GM18507 (cell line): ENCODE measurements around the gene CATSPERZ.
"Not testable (repeated sequence)": the region's sequence is repeated elsewhere in the genome, so short reads cannot be mapped to it uniquely, and the experiment has no call there.

Experiments used
- DNase-seq: peaks from one replicate; pipeline ENCODE4 v3.0.0; 2011; ENCODE audit warnings: low read depth; ENCODE audit not compliant: insufficient read length; ENCODE audit errors: extremely low spot score
- FAIRE-seq: peaks from 2 replicates; lab custom pipeline; 2011; peaks lifted over from hg19 to GRCh38; lab: Jason Lieb, UNC

CATSPERZ gene

GRCh38 chr11:64297699-64298358, 2.3 kb upstream of the CATSPERZ start:
- FAIRE-seq: no peak
- DNase-seq: no peak

GRCh38 chr11:64298966-64299846, 952 bp upstream of the CATSPERZ start:
- DNase-seq (no peak), FAIRE-seq (no peak)

DNA sequence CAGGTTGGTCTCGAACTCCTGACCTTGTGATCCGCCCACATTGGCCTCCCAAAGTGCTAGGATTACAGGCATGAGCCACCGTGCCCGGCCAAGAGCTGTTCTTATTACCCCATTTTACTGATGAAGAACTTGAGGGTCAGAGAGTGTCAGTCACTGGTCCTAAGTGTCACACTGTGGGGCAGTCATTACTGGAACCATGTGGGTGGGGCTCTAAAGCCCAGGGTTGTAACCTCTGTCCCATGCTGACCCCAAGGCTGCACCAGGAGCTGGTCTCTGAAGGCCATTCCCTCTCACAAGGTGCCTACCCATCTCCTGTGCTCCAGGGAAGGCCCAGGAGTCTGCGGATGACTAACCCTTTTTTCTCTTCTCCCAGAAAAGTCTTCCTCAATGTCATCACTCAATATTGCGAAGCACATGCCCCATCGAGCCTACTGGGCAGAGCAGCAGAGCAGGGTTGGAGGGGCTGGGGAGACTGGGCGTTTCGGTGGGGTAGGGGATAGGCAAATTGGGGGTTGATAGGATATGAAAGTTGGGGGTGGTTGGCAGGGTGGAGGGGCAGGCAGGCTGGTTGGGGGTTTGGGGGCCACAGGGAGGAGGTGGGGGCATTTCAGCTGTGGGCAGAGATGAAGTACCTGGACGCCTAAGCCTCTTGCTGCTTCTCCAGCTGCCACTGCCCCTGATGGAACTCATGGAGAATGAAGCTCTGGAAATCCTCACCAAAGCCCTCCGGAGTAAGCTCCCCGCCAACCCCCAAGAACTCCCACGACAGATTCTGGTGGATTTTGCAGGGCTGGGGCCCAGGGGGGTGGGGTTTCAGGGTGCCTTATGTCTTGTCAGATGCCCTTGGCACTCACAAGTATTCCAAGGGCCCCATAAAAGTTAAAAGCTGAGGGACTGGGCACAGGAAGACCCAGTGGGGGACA, 3.2 kb downstream of the CATSPERZ start:
- DNase-seq (no peak), FAIRE-seq (no peak)

DNA sequence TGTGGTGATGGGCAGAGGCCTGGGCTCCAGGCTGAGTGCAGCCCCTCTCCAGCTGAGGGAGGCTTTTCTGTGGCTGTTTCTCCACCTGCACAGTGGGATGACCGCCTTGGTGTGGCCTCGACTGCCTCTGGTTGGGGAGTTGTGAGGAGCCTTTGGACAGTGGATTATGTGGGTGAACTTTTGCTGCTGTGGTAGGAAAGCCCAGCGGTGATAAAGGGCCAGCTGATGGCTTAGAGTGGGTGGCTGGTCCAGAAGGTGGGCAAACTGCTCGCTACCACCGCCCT, 3.8 kb downstream of the CATSPERZ start:
- FAIRE-seq: no peak
- no peak for DNase-seq

GRCh38 chr11:64304316-64305072, 4.3 kb downstream of the CATSPERZ start:
- peak; percentile 91 for FAIRE-seq
- peak; percentile 81 for DNase-seq

- FAIRE-seq: peak; percentile 96
- peak; percentile 94 for DNase-seq
Observed at GRCh38 chr11:64305075-64305690, 5.0 kb downstream of the CATSPERZ start, which contains the start of gene ESRRA. ESRRA (plus strand) TSS chr11:64305524; CDS start chr11:64307180, 1,656 bp downstream.

DNA sequence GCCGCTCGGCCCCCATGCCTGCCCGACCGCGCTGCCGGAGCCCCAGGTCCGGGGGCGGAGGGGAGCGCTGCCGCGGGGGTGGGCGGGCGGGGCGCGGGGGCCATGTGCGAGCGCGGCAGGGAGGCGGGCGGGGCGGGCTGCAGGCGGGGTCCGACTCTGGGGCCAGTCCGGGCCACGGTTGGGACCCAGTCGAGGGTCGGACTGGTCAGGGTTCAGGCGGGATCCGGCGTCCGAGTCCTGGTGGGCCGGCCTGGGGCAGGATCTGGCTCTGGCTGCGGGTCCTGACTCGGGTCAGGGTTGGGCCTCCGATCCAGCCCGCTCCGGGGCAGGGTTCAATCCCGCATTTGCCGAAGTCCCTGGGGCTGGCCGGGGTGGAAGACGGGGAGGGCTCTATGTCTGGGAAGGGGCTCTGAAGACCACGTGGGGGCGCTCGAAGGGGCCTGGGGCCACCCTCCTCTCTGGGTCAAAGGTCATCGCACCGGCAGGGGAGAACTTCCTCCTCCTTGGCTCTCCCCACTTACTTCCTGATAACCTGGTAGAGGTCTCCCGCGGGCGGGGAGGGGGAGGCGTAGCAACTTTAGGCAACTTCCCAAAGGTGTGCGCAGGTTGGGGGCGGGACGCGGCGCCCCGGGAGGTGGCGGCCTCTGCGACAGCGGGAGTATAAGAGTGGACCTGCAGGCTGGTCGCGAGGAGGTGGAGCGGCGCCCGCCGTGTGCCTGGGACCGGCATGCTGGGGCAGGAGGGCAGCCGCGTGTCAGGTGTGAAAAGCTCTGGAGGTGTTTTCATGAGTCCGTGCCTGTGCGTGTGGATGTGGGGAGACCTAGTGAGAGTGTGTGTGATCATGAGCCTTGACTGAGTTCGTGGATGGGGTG, 5.8 kb downstream of the CATSPERZ start:
- FAIRE-seq: peak; percentile 26
- no peak for DNase-seq

DNA sequence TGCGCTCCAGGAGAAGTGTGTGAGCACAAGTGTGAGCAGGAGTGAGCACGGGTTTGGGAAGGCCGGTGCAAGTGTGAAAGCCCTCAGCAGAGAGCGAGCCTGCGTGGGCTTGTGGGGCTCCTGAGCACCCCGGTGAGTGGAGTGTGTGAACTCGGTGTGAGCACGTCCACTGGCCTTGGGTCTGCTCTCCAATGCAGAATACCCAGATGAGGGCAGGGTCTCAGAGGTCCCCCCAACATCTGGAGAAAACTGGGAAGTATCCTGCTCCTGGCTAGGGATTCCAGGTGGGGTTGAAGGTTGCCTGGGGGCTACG, 6.4 kb downstream of the CATSPERZ start:
- DNase-seq (no peak), FAIRE-seq (no peak)

GRCh38 chr11:64306876-64307622, 6.9 kb downstream of the CATSPERZ start:
- no peak for FAIRE-seq
- DNase-seq: no peak

DNA sequence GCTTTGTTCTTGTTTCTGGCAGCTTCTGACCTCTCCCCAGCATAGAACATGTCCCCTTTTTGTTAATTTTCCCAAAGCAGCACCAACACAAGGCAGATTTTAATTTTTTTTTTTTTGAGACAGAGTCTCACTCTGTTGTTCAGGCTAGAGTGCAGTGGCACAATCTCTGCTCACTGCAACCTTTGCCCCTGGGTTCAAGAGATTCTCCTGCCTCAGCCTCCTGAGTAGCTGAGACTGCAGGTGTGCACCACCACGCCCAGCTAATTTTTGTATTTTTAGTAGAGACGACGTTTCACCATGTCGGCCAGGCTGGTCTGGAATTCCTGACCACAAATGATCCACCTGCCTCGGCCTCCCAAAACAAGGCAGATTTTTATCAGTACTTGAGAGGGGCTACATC, 7.6 kb downstream of the CATSPERZ start:
- not testable (repeated sequence) for DNase-seq, FAIRE-seq

DNA sequence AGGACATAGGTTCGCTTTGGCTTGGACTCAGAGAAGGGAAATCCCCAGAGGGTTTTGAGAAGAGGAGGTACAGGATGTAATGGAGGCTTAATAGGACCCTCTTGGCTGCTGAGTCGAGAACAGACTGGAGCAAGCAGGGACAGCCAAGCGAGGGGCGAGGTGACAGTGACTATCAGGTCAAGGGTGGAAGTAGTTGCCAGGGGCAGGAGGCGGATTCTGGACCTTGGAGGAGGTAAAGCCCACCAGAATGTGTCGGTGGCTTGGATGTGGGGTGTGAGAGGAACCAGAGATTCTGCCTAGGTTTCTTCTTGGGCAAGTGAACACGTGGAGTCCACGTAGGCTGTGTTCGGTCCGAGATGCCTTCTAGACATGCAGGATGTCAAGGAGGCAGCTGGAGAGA, 12.8 kb downstream of the CATSPERZ start:
- FAIRE-seq (no peak), DNase-seq (no peak)

DNA sequence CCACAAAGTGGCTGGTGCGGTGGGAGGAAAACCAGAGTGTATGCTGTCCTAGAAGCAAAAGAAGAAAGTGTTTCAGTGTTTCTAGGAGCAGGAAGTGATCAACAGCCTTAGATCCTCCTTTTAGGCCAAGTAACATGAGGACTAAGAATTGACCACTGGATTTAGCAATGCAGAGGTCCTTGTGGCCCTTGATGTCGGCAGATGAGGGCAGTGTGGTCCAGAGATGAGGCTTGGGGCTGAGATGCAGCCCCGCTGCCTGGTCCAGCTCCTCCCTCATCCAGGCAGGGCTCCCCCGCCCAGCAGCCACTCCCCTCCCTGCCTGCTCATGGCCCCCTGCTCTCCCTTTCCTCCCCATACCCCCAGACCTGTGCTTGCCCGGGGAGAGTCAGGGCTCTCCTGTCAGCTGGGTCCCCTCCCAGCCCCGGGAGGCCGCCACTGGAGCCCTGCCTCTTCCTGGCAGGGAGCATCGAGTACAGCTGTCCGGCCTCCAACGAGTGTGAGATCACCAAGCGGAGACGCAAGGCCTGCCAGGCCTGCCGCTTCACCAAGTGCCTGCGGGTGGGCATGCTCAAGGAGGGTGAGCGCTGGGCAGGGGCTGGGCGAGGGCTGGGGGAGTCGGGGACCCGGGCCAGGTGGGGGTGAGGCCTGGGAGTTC, 13.5 kb downstream of the CATSPERZ start:
- FAIRE-seq (no peak), DNase-seq (no peak)

DNA sequence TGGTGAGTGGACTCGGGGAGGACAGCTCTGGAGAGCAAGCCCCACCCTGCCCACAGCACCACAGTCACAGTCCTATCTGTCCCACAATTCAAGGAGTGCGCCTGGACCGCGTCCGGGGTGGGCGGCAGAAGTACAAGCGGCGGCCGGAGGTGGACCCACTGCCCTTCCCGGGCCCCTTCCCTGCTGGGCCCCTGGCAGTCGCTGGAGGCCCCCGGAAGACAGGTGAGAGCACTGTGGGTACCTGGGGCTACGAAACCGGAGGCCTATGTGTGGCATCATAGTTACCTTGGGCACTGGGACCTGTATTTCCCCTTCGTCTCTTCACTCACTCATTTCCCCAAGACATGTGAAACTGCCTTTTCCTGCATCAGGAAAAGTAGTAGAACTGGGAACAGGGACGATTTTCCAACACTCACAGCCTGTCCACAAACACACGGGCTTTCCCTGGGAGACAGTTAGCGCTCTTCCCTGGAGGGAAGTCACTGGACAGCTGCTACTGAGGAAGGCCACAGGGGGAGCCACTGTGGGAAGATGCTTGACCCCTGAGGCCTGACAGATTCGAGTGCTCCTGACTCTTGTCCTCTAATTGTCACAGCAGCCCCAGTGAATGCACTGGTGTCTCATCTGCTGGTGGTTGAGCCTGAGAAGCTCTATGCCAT, 14.1 kb downstream of the CATSPERZ start:
- no peak for FAIRE-seq

DNA sequence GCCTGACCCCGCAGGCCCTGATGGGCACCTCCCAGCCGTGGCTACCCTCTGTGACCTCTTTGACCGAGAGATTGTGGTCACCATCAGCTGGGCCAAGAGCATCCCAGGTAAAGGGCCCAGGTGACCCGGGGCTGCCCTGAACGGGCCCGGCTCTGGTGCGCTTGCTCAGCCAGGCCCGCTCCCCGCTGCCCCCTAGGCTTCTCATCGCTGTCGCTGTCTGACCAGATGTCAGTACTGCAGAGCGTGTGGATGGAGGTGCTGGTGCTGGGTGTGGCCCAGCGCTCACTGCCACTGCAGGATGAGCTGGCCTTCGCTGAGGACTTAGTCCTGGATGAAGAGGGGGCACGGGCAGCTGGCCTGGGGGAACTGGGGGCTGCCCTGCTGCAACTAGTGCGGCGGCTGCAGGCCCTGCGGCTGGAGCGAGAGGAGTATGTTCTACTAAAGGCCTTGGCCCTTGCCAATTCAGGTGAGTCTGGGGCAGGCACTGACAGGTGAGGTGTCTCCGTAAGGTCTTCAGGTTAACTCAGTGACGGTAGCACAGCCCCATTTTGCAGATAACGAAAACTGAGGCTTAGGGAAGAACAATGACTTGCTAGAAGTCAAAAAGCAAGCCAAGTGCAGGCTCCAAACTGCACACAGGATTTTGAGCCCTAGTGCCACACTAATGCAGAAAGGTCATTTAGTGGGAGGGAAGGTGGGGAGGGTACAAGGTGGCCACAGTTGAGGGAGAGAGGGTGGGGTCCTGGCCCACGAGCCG, 14.8 kb downstream of the CATSPERZ start:
- FAIRE-seq (no peak), DNase-seq (no peak)

More for the DNA sequence above, 14.1 kb downstream of the CATSPERZ start:
- DNase-seq: no peak

GRCh38 chr11:64315667-64316526, 15.7 kb downstream of the CATSPERZ start:
- not testable (repeated sequence) for FAIRE-seq, DNase-seq
